ENCODE measurements around the gene PRDM12.
A peak's percentile ranks its signal among the peaks of the same experiment; 100 is the strongest.

Gene PRDM12

GRCh38 chr9:130664251-130665028, at the start of gene PRDM12:
Gene PRDM12, plus strand, starts transcription at chr9:130664594. Its CDS starts 60 bp downstream, at chr9:130664654.
- Histone ChIP-seq H3K9me3 (ENCODE audit: control insufficient read depth, insufficient read depth, low read length) (no peaks in the 10 kb centered on the region), H3K9ac (ENCODE audit: low read depth, low read length) (no peak within 1 kb of the TSS), H3K4me3 (ENCODE audit: low read depth, low read length) (peak within 1 kb of the TSS; percentile 54), H3K4me1 (ENCODE audit: control insufficient read depth, insufficient read depth, low read length) (peaks cover 33% of the 10 kb centered on the region), H3K27me3 (ENCODE audit: control insufficient read depth, insufficient read depth, low read length) (peaks cover 95% of the 10 kb centered on the region), H3K36me3 (ENCODE audit: control insufficient read depth, insufficient read depth, low read length) (no peaks in the 10 kb centered on the region), H3K27ac (ENCODE audit: low read depth, low read length) (no peak within 1 kb of the TSS)

DNA sequence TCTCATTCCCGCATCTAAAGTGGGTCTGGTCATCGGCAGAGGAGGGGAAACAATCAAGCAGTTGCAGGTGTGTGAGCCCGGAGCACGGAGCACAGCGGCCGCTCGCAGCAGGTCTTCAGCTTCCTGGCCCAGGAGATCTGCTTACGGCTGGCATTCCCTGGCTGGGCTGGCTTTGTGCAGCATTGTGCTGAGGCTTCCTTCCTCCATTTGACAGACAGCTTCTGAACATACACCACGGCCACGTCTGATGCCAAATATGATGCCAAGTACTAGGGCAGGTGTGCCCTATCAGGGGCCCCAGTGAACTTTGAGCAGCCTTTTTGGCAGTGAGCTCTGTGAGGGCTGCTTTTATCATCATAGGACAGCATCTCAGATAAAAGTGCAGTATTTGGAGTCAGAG, 47.9 kb upstream of the PRDM12 start:
- Histone ChIP-seq H3K27me3 (ENCODE audit: control insufficient read depth, insufficient read depth, low read length) (no peaks in the 10 kb centered on the region), H3K36me3 (ENCODE audit: control insufficient read depth, insufficient read depth, low read length) (peaks cover 99% of the 10 kb centered on the region), H3K4me3 (ENCODE audit: low read depth, low read length) (no peak overlapping the region), H3K9ac (ENCODE audit: low read depth, low read length) (no peak overlapping the region), H3K27ac (ENCODE audit: low read depth, low read length) (no peak overlapping the region), H3K4me1 (ENCODE audit: control insufficient read depth, insufficient read depth, low read length) (no peaks in the 10 kb centered on the region), H3K9me3 (ENCODE audit: control insufficient read depth, insufficient read depth, low read length) (no peaks in the 10 kb centered on the region)

DNA sequence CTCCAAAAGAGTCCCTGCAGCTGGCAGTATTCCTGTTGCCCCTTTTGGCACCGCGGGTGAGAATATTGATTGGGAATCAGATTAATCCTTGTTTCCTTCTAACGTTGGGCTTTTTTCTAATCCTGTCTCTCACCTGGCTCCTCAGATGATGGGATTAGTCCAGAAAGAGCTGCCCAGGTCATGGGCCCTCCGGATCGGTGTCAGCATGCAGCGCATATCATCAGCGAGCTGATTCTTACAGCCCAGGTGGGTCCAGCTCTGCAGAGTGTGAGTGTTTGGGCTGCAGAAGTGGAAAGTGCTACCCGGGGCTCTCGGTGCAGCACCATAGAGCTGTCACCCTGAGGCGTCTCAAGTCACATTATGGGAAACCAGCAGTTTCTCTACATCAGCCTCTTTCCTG, 40.9 kb upstream of the PRDM12 start:
- no peaks in the 10 kb centered on the region for H3K27me3 ChIP-seq (ENCODE audit: control insufficient read depth, insufficient read depth, low read length)
- H3K36me3 ChIP-seq (ENCODE audit: control insufficient read depth, insufficient read depth, low read length): peaks cover 91% of the 10 kb centered on the region
- no peak overlapping the region for H3K9ac ChIP-seq (ENCODE audit: low read depth, low read length)
- no peak overlapping the region for H3K4me3 ChIP-seq (ENCODE audit: low read depth, low read length)
- H3K27ac ChIP-seq (ENCODE audit: low read depth, low read length): no peak overlapping the region
- peaks cover 7% of the 10 kb centered on the region for H3K4me1 ChIP-seq (ENCODE audit: control insufficient read depth, insufficient read depth, low read length)
- no peaks in the 10 kb centered on the region for H3K9me3 ChIP-seq (ENCODE audit: control insufficient read depth, insufficient read depth, low read length)

GRCh38 chr9:130624154-130624553, 40.2 kb upstream of the PRDM12 start:
- no peak overlapping the region for H3K9ac ChIP-seq (ENCODE audit: low read depth, low read length)
- H3K9me3 ChIP-seq (ENCODE audit: control insufficient read depth, insufficient read depth, low read length): no peaks in the 10 kb centered on the region
- H3K4me1 ChIP-seq (ENCODE audit: control insufficient read depth, insufficient read depth, low read length): peaks cover 10% of the 10 kb centered on the region
- no peak overlapping the region for H3K27ac ChIP-seq (ENCODE audit: low read depth, low read length)
- peaks cover 84% of the 10 kb centered on the region for H3K36me3 ChIP-seq (ENCODE audit: control insufficient read depth, insufficient read depth, low read length)
- no peak overlapping the region for H3K4me3 ChIP-seq (ENCODE audit: low read depth, low read length)
- no peaks in the 10 kb centered on the region for H3K27me3 ChIP-seq (ENCODE audit: control insufficient read depth, insufficient read depth, low read length)

DNA sequence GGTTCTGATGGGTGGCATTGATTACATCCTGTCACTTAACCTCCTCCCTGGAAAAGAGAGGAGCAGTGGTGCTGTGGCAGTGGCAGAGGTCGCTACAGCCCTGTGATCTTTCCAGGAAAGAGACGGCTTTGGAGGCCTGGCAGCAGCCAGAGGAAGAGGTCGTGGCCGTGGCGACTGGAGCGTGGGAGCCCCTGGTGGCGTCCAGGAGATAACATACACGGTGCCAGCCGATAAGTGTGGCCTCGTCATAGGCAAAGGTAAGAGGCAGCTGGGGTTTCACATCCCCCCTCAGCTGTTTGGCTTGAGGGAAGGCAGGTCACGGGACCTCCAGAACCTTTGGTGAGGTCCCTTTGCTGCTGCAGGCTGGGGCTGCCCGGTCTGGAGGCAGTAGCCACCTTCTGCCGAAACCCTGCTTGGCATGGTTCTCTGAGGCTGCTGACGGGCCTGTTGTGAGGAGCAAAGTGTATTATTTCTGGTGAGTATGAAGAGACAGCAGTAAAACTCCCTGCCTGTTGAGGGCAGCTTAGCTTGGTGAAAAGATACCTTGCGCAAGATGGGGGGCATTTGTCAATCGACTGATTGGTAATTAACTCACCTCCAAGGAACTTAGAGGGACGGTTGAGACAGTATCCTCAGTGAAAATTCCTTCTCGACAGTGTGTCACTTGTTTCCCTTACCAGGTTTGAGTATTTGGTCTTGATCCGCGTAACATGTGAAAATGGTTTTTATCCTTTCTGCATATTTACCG, 38.0 kb upstream of the PRDM12 start:
- H3K36me3 ChIP-seq (ENCODE audit: control insufficient read depth, insufficient read depth, low read length): peaks cover 76% of the 10 kb centered on the region
- no peak overlapping the region for H3K4me3 ChIP-seq (ENCODE audit: low read depth, low read length)
- H3K27me3 ChIP-seq (ENCODE audit: control insufficient read depth, insufficient read depth, low read length): no peaks in the 10 kb centered on the region
- peaks cover 26% of the 10 kb centered on the region for H3K4me1 ChIP-seq (ENCODE audit: control insufficient read depth, insufficient read depth, low read length)
- H3K27ac ChIP-seq (ENCODE audit: low read depth, low read length): no peak overlapping the region
- no peak overlapping the region for H3K9ac ChIP-seq (ENCODE audit: low read depth, low read length)
- no peaks in the 10 kb centered on the region for H3K9me3 ChIP-seq (ENCODE audit: control insufficient read depth, insufficient read depth, low read length)

GRCh38 chr9:130627051-130627450, 37.3 kb upstream of the PRDM12 start:
- Histone ChIP-seq H3K27ac (ENCODE audit: low read depth, low read length) (no peak overlapping the region), H3K9ac (ENCODE audit: low read depth, low read length) (no peak overlapping the region), H3K9me3 (ENCODE audit: control insufficient read depth, insufficient read depth, low read length) (no peaks in the 10 kb centered on the region), H3K27me3 (ENCODE audit: control insufficient read depth, insufficient read depth, low read length) (no peaks in the 10 kb centered on the region), H3K4me1 (ENCODE audit: control insufficient read depth, insufficient read depth, low read length) (peaks cover 26% of the 10 kb centered on the region), H3K36me3 (ENCODE audit: control insufficient read depth, insufficient read depth, low read length) (peaks cover 82% of the 10 kb centered on the region), H3K4me3 (ENCODE audit: low read depth, low read length) (no peak overlapping the region)

DNA sequence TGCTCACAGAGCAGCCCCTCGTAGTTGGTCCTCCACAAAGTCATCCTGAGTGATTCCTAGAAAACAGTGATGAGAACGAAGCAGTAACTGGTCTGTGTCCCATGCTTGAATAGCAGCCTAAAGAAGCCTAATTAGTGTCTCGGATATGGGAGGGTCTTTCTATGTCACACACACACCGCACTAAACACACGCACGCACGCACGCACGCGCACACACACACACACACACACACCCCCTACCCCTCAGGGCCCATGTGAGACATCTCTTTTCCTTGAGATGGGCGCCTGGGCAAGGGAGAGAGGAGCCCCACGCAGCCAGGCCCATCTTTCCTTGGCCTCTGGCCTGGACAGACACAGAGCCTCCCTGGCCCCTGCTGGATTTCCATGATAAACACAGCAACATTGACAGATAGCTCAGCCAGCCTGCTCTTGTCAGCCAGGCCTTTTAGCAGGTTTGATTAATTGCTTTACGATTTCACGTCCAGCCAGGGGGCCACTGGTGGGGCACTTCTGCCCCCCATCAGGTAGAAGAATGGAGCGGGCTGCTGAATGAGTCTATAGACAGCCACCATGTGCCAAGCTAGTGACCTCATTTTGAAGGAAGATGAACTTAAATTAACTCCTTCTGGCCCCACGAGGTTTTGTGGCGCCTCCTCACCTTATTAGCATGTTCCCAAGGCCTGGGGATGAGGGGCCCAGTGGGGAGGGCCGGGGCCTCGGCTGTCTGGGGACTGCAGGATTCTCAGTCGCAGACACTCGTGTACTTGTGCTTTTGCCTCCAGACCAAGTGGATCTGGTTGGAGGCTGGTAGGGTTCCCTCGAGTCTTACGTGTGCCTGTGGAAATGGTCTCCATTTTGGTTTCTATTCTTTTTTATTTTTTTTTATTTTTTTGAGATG, 36.2 kb upstream of the PRDM12 start:
- Histone ChIP-seq H3K36me3 (ENCODE audit: control insufficient read depth, insufficient read depth, low read length) (peaks cover 84% of the 10 kb centered on the region), H3K9ac (ENCODE audit: low read depth, low read length) (no peak overlapping the region)

GRCh38 chr9:130629443-130630070, 34.8 kb upstream of the PRDM12 start:
- Histone ChIP-seq H3K27ac (ENCODE audit: low read depth, low read length) (peak overlapping the region; percentile 52), H3K36me3 (ENCODE audit: control insufficient read depth, insufficient read depth, low read length) (peaks cover 84% of the 10 kb centered on the region), H3K9ac (ENCODE audit: low read depth, low read length) (no peak overlapping the region)

More for the DNA sequence above, 36.2 kb upstream of the PRDM12 start:
- Histone ChIP-seq H3K4me3 (ENCODE audit: low read depth, low read length) (no peak overlapping the region), H3K27me3 (ENCODE audit: control insufficient read depth, insufficient read depth, low read length) (no peaks in the 10 kb centered on the region), H3K27ac (ENCODE audit: low read depth, low read length) (no peak overlapping the region), H3K9me3 (ENCODE audit: control insufficient read depth, insufficient read depth, low read length) (no peaks in the 10 kb centered on the region), H3K4me1 (ENCODE audit: control insufficient read depth, insufficient read depth, low read length) (peaks cover 26% of the 10 kb centered on the region)

GRCh38 chr9:130630071-130630450, 34.3 kb upstream of the PRDM12 start:
- Histone ChIP-seq H3K27me3 (ENCODE audit: control insufficient read depth, insufficient read depth, low read length) (no peaks in the 10 kb centered on the region), H3K36me3 (ENCODE audit: control insufficient read depth, insufficient read depth, low read length) (peaks cover 84% of the 10 kb centered on the region)

More at GRCh38 chr9:130629443-130630070, 34.8 kb upstream of the PRDM12 start:
- H3K27me3 ChIP-seq (ENCODE audit: control insufficient read depth, insufficient read depth, low read length): no peaks in the 10 kb centered on the region
- H3K4me1 ChIP-seq (ENCODE audit: control insufficient read depth, insufficient read depth, low read length): peaks cover 26% of the 10 kb centered on the region
- H3K9me3 ChIP-seq (ENCODE audit: control insufficient read depth, insufficient read depth, low read length): no peaks in the 10 kb centered on the region
- H3K4me3 ChIP-seq (ENCODE audit: low read depth, low read length): peak overlapping the region; percentile 25; the same call in 1 of the 2 replicates

DNA sequence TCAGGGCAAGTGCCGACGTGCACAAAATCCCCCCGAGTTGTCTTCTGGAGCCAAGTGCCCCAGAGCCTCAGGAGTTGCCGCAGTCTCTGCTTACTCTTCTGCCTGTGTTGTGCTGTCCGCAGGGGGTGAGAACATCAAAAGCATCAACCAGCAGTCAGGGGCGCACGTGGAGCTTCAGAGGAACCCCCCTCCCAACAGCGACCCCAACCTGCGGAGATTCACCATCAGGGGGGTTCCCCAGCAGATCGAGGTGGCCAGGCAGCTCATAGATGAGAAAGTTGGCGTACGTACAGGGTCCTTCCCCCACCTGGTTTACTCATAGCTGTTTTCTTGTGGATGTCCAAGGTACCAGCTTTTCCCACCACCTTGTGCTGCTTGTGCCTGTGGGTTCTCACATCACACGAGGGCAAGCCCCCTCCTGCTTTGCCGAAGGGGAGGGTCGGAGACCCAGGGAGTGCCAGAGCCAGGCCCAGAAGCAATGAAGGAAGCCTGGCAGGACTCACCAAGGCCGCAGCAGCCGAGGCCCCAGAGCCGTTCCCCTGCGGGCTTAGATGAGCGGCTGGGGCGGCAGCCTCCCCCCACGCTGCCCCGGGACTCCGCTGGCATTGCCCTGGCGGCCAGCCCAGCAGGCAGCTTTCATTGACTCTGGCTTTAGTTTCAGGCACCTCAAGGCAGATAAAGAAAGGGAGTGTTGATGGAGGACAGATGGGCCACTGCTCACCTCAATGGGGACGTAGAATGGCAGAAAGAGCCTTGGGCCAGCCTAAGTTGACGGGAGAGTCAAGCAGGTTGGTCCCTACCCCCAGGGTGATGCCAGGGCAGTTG, 33.7 kb upstream of the PRDM12 start:
- Histone ChIP-seq H3K27me3 (ENCODE audit: control insufficient read depth, insufficient read depth, low read length) (no peaks in the 10 kb centered on the region), H3K9me3 (ENCODE audit: control insufficient read depth, insufficient read depth, low read length) (no peaks in the 10 kb centered on the region), H3K4me1 (ENCODE audit: control insufficient read depth, insufficient read depth, low read length) (peaks cover 26% of the 10 kb centered on the region), H3K36me3 (ENCODE audit: control insufficient read depth, insufficient read depth, low read length) (peaks cover 83% of the 10 kb centered on the region), H3K9ac (ENCODE audit: low read depth, low read length) (no peak overlapping the region), H3K4me3 (ENCODE audit: low read depth, low read length) (no peak overlapping the region), H3K27ac (ENCODE audit: low read depth, low read length) (peak overlapping the region; percentile 52)

More at GRCh38 chr9:130630071-130630450, 34.3 kb upstream of the PRDM12 start:
- peak overlapping the region; percentile 52 for H3K27ac ChIP-seq (ENCODE audit: low read depth, low read length)
- no peak overlapping the region for H3K9ac ChIP-seq (ENCODE audit: low read depth, low read length)
- peaks cover 26% of the 10 kb centered on the region for H3K4me1 ChIP-seq (ENCODE audit: control insufficient read depth, insufficient read depth, low read length)
- no peaks in the 10 kb centered on the region for H3K9me3 ChIP-seq (ENCODE audit: control insufficient read depth, insufficient read depth, low read length)
- no peak overlapping the region for H3K4me3 ChIP-seq (ENCODE audit: low read depth, low read length)
